ENCODE results near the gene LPIN3. TPM values are rescaled to one million over a fixed set of nuclear protein-coding genes. Genes with fewer than 3 reads are reported as not detected.

The LPIN3 gene
- total and polyA plus RNA-seq, 5 donors from 2014 or later = 0.10 to 0.35 TPM; not detected in 3

DNA sequence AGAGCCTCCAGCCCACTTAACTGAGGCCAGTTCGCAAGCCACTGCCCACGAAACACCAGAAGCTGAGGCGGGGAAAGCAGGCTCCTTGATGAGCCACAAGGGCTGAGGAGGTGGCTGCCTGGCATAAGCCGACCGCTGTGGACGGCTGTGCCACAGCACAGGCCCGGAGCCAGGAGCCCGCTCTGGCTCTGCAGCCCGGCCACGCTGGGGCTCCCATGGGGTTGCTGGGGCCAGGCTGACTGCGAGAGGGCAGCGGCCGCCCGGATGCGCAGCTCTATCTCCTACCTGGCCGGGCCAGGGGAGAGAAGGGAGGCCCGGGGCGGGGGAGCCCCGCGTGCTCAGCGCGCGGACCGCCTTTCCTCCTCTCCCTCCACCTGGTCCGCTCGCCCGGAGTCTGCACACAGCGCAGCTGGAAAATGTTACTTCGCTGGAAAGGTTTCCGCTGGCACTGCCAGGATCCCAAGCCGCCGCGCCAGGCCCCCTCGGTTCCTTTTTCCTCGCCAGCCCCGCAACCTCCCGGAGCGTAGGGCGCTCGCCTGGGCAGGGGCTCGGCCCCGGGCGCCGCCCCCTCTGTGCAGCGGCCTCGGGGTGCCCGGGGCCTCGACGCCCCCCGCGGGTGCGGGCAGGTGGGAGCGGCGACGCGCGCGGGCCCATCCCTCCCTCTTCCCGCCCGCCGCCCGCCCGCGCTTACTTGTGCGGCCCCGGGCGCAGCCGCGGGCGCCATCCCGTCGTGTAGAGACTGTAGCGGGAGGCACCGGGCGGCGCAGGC is 25.3 kb downstream of the LPIN3 start:
- Mint-ChIP-seq H3K9me3 (peaks cover 0 to 3% (median 0%) of the 10 kb centered on the region in 7 donors), H3K4me1 (peaks cover 0 to 9% (median 4%) of the 10 kb centered on the region in 4 donors), H3K4me3 (no peak overlapping the region), H3K36me3 (no peaks in the 10 kb centered on the region), H3K27me3 (peaks cover 33% of the 10 kb centered on the region), H3K27ac (no peak overlapping the region)
- Histone ChIP-seq H3K9me3 (ENCODE audit: control insufficient read depth in 2 of 2, low read length in 2 of 2) (no peaks in the 10 kb centered on the region), H3K4me3 (ENCODE audit: low read depth, low read length) (no peak overlapping the region), H3K27ac (ENCODE audit: insufficient read depth, low read length, poor library complexity, severe bottlenecking) (no peak overlapping the region), H3K27me3 (ENCODE audit: control insufficient read depth, insufficient read depth, low read length) (peaks cover 7% of the 10 kb centered on the region), H3K4me1 (ENCODE audit: control insufficient read depth, insufficient read depth, low read length, poor library complexity, severe bottlenecking) (no peaks in the 10 kb centered on the region), H3K36me3 (ENCODE audit: control insufficient read depth, insufficient read depth, low read length) (no peaks in the 10 kb centered on the region)
- DNase-seq (no peak), ATAC-seq (ENCODE audit: low read depth in 2 of 2) (no peak)

DNA sequence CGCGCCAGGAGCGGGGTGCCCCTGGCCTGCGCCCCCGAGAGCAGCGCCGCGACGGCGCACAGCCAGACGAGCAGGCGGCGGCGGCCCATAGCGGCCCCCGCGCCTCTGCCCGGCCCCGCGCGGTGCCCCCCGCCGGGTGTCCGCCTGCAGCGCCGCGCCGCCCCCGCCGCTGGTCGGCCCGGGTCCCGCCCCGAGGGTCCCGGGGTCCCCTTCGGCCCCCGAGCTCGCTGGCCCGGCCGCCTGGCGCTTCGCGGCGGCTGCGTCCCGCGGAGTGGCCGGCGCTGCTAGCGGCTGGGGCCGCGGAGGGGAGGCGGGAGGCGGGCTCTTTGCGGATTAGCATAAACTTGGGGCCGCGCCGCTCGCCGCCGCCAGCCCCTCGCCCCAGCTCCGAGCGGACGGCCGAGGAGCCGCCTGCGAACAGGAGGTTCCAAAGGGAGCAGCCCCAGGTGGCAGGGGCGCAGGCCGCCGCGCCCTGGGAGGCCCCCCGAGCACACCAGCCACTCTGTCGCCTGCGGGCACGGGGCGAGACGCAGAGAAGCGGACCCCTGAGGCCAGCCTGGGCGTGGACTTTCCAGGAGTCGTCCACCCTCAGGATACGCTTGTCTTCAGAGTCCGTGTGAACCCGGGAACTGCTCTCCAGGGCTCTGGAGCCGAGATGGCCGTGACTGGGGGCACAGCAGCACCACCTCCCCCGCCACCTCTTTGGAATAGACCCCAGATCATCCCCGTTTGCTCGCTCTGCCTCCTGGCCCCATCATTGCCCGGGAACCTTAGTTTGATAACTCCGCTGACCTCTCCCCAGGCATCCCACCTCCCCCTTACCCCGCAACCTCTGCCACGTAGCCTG is 26.1 kb downstream of the LPIN3 start, which contains the start of gene EMILIN3:
EMILIN3 (minus strand) TSS at position 273 of the 847 bp plus-strand sequence; CDS start at position 89, 184 bp downstream.
- Mint-ChIP-seq H3K36me3 (no peaks in the 10 kb centered on the region), H3K27me3 (peaks cover 36% of the 10 kb centered on the region), H3K9me3 (peaks cover 0 to 9% (median 0%) of the 10 kb centered on the region in 7 donors), H3K27ac (peak within 1 kb of the TSS in 1 of 3 donors; percentile 52), H3K4me3 (peak within 1 kb of the TSS in 2 of 4 donors; percentile 50 to 68), H3K4me1 (peaks cover 0 to 9% (median 4%) of the 10 kb centered on the region in 4 donors)
- Histone ChIP-seq H3K4me3 (ENCODE audit: low read depth, low read length) (no peak within 1 kb of the TSS), H3K4me1 (ENCODE audit: control insufficient read depth, insufficient read depth, low read length, poor library complexity, severe bottlenecking) (no peaks in the 10 kb centered on the region), H3K27ac (ENCODE audit: insufficient read depth, low read length, poor library complexity, severe bottlenecking) (no peak within 1 kb of the TSS), H3K36me3 (ENCODE audit: control insufficient read depth, insufficient read depth, low read length) (no peaks in the 10 kb centered on the region), H3K27me3 (ENCODE audit: control insufficient read depth, insufficient read depth, low read length) (peaks cover 7% of the 10 kb centered on the region), H3K9me3 (ENCODE audit: control insufficient read depth in 2 of 2, low read length in 2 of 2) (no peaks in the 10 kb centered on the region)
- DNase-seq = no peak
- ATAC-seq (ENCODE audit: low read depth in 2 of 2) = no peak

DNA sequence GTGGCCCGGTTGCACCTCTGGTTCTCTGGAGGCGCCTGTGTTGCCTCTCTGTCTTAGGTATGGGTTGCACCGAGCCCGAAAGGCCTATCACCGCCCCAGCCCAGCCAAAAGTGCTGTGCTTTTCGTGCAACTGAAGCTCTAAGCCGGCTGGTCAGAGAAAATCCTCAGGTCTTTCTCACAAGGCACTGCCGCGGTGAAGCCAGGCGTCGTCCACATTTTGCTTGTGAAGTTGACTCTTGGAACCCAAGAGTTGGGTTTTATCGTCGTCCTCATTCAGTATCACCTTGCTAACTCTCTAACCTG is 26.7 kb downstream of the LPIN3 start:
- no peak for DNase-seq

GRCh38 chr20:41367956-41368355 is 27.3 kb downstream of the LPIN3 start:
- Mint-ChIP-seq H3K4me3 (peak overlapping the region in 1 of 4 donors; percentile 55), H3K9me3 (peaks cover 0 to 11% (median 2%) of the 10 kb centered on the region in 7 donors), H3K36me3 (peaks cover 4% of the 10 kb centered on the region), H3K27me3 (peaks cover 38% of the 10 kb centered on the region), H3K4me1 (peaks cover 0 to 9% (median 4%) of the 10 kb centered on the region in 4 donors), H3K27ac (no peak overlapping the region)
- no peak for ATAC-seq (ENCODE audit: low read depth in 2 of 2)
- Histone ChIP-seq H3K9me3 (ENCODE audit: control insufficient read depth in 2 of 2, low read length in 2 of 2) (no peaks in the 10 kb centered on the region), H3K27ac (ENCODE audit: insufficient read depth, low read length, poor library complexity, severe bottlenecking) (no peak overlapping the region), H3K4me3 (ENCODE audit: low read depth, low read length) (no peak overlapping the region), H3K27me3 (ENCODE audit: control insufficient read depth, insufficient read depth, low read length) (peaks cover 7% of the 10 kb centered on the region), H3K36me3 (ENCODE audit: control insufficient read depth, insufficient read depth, low read length) (no peaks in the 10 kb centered on the region), H3K4me1 (ENCODE audit: control insufficient read depth, insufficient read depth, low read length, poor library complexity, severe bottlenecking) (no peaks in the 10 kb centered on the region)
- DNase-seq = no peak

More for the DNA sequence above, 26.7 kb downstream of the LPIN3 start:
- Histone ChIP-seq H3K9me3 (ENCODE audit: control insufficient read depth in 2 of 2, low read length in 2 of 2) (no peaks in the 10 kb centered on the region), H3K4me3 (ENCODE audit: low read depth, low read length) (no peak overlapping the region), H3K4me1 (ENCODE audit: control insufficient read depth, insufficient read depth, low read length, poor library complexity, severe bottlenecking) (no peaks in the 10 kb centered on the region), H3K27me3 (ENCODE audit: control insufficient read depth, insufficient read depth, low read length) (peaks cover 7% of the 10 kb centered on the region), H3K36me3 (ENCODE audit: control insufficient read depth, insufficient read depth, low read length) (no peaks in the 10 kb centered on the region), H3K27ac (ENCODE audit: insufficient read depth, low read length, poor library complexity, severe bottlenecking) (no peak overlapping the region)
- peaks cover 36% of the 10 kb centered on the region for H3K27me3 Mint-ChIP-seq
- H3K9me3 Mint-ChIP-seq = peaks cover 0 to 9% (median 0%) of the 10 kb centered on the region in 7 donors
- no peak for ATAC-seq (ENCODE audit: low read depth in 2 of 2)
- H3K27ac Mint-ChIP-seq = peak overlapping the region in 1 of 3 donors; percentile 52
- H3K36me3 Mint-ChIP-seq = no peaks in the 10 kb centered on the region
- peaks cover 0 to 9% (median 4%) of the 10 kb centered on the region in 4 donors for H3K4me1 Mint-ChIP-seq
- H3K4me3 Mint-ChIP-seq = peak overlapping the region in 2 of 4 donors; percentile 50 to 68

DNA sequence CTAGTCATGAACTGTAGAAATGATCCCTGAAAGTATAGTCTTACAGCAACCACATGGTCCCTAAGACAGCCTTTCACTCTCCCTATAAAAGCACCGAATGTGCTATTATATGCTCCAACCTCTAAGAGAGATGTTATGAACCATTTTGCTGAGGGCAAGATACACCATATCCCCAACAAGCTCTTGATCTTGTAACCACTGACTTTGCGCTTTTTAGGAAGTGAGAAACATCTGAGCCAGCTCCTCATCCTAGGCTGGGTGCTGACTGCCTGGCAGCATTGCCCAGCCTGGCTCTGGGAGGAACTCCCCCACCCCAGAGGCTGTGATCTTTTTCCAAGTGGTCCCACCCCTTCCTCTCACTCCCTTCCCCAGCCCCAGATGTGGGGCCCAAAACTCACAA is 29.1 kb downstream of the LPIN3 start:
- no peak overlapping the region for H3K27ac Mint-ChIP-seq
- H3K36me3 Mint-ChIP-seq = peaks cover 4% of the 10 kb centered on the region
- Histone ChIP-seq H3K4me3 (ENCODE audit: low read depth, low read length) (no peak overlapping the region), H3K27me3 (ENCODE audit: control insufficient read depth, insufficient read depth, low read length) (peaks cover 7% of the 10 kb centered on the region), H3K4me1 (ENCODE audit: control insufficient read depth, insufficient read depth, low read length, poor library complexity, severe bottlenecking) (no peaks in the 10 kb centered on the region), H3K9me3 (ENCODE audit: control insufficient read depth in 2 of 2, low read length in 2 of 2) (no peaks in the 10 kb centered on the region), H3K27ac (ENCODE audit: insufficient read depth, low read length, poor library complexity, severe bottlenecking) (no peak overlapping the region), H3K36me3 (ENCODE audit: control insufficient read depth, insufficient read depth, low read length) (no peaks in the 10 kb centered on the region)
- ATAC-seq (ENCODE audit: low read depth in 2 of 2) (no peak), DNase-seq (no peak)
- peaks cover 44% of the 10 kb centered on the region for H3K27me3 Mint-ChIP-seq
- H3K4me1 Mint-ChIP-seq = peaks cover 0 to 9% (median 4%) of the 10 kb centered on the region in 4 donors
- no peak overlapping the region for H3K4me3 Mint-ChIP-seq
- peaks cover 0 to 11% (median 2%) of the 10 kb centered on the region in 7 donors for H3K9me3 Mint-ChIP-seq

DNA sequence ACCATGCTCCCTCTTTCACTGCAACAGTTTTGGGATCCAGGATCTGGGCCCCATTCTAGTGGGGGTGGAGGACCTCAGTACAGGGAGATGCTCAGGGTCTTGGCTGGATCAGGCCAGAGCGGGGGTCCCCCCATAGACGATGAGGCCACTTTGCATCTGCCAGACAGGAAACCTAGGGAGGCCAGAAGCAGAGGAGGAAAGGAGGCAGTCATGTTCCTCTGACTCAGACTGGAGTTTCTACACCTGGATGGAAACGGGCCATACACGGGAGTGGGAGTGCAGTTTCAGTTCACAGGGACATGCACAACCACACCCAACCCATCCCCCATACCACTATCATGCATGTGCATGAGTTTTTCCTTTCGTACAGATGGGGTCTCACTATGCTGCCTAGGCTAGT is 29.6 kb downstream of the LPIN3 start:
- no peak overlapping the region for H3K4me3 Mint-ChIP-seq
- Histone ChIP-seq H3K9me3 (ENCODE audit: control insufficient read depth in 2 of 2, low read length in 2 of 2) (no peaks in the 10 kb centered on the region), H3K4me1 (ENCODE audit: control insufficient read depth, insufficient read depth, low read length, poor library complexity, severe bottlenecking) (no peaks in the 10 kb centered on the region), H3K4me3 (ENCODE audit: low read depth, low read length) (no peak overlapping the region), H3K36me3 (ENCODE audit: control insufficient read depth, insufficient read depth, low read length) (no peaks in the 10 kb centered on the region), H3K27ac (ENCODE audit: insufficient read depth, low read length, poor library complexity, severe bottlenecking) (no peak overlapping the region), H3K27me3 (ENCODE audit: control insufficient read depth, insufficient read depth, low read length) (peaks cover 7% of the 10 kb centered on the region)
- peaks cover 40% of the 10 kb centered on the region for H3K27me3 Mint-ChIP-seq
- H3K9me3 Mint-ChIP-seq = peaks cover 0 to 11% (median 2%) of the 10 kb centered on the region in 7 donors
- DNase-seq (no peak), ATAC-seq (ENCODE audit: low read depth in 2 of 2) (no peak)
- no peak overlapping the region for H3K27ac Mint-ChIP-seq
- H3K4me1 Mint-ChIP-seq = peaks cover 0 to 9% (median 4%) of the 10 kb centered on the region in 4 donors
- H3K36me3 Mint-ChIP-seq = peaks cover 4% of the 10 kb centered on the region

- Histone ChIP-seq H3K27ac (ENCODE audit: insufficient read depth, low read length, poor library complexity, severe bottlenecking) (no peak overlapping the region), H3K4me3 (ENCODE audit: low read depth, low read length) (no peak overlapping the region), H3K36me3 (ENCODE audit: control insufficient read depth, insufficient read depth, low read length) (no peaks in the 10 kb centered on the region), H3K27me3 (ENCODE audit: control insufficient read depth, insufficient read depth, low read length) (peaks cover 2% of the 10 kb centered on the region), H3K9me3 (ENCODE audit: control insufficient read depth in 2 of 2, low read length in 2 of 2) (no peaks in the 10 kb centered on the region), H3K4me1 (ENCODE audit: control insufficient read depth, insufficient read depth, low read length, poor library complexity, severe bottlenecking) (no peaks in the 10 kb centered on the region)
- H3K4me3 Mint-ChIP-seq = no peak overlapping the region
- peaks cover 4% of the 10 kb centered on the region for H3K36me3 Mint-ChIP-seq
- ATAC-seq (ENCODE audit: low read depth in 2 of 2) = no peak
- H3K27ac Mint-ChIP-seq = no peak overlapping the region
- H3K9me3 Mint-ChIP-seq = peaks cover 0 to 11% (median 2%) of the 10 kb centered on the region in 7 donors
- no peak for DNase-seq
- peaks cover 0 to 7% (median 3%) of the 10 kb centered on the region in 4 donors for H3K4me1 Mint-ChIP-seq
- peaks cover 38% of the 10 kb centered on the region for H3K27me3 Mint-ChIP-seq
These were observed 30.8 kb downstream of the LPIN3 start for GRCh38 chr20:41371371-41371770.
